KOPT-K1 (cell line): ENCODE results near the gene INSC.
A peak's percentile ranks its signal among the peaks of the same experiment; 100 is the strongest.
"Not testable (repeated sequence)": the region's sequence is repeated elsewhere in the genome, so short reads cannot be mapped to it uniquely, and the experiment has no call there.

ENCODE experiments used
- H3K27ac ChIP-seq: fragments of 200-600 bp; sonication (generic); 2 replicates; pipeline ENCODE4 v1.5.1; 2016; ENCODE audit warnings: antibody characterized with exemption, mild to moderate bottlenecking, low read depth, low read length; ENCODE audit not compliant: poor library complexity, severe bottlenecking
- H3K36me3 ChIP-seq: fragments of 200-600 bp; sonication (generic); 2 replicates; pipeline ENCODE4 v1.5.1; 2017; ENCODE audit warnings: antibody characterized with exemption, mild to moderate bottlenecking, low read length, moderate library complexity; ENCODE audit not compliant: insufficient read depth
- H3K9me3 ChIP-seq: fragments of 200-600 bp; sonication (generic); 2 replicates; pipeline ENCODE4 v1.5.1; 2017; ENCODE audit warnings: antibody characterized with exemption, low read length, mild to moderate bottlenecking; ENCODE audit not compliant: insufficient read depth, poor library complexity, severe bottlenecking

The INSC gene

GRCh38 chr11:15114501-15115475 is at the start of gene INSC:
TSS of gene INSC (plus strand) at chr11:15114923. CDS start at chr11:15149175, 34,252 bp downstream.
- H3K27ac ChIP-seq = peak within 1 kb of the TSS; percentile 19
- no peaks in the 10 kb centered on the region for H3K36me3 ChIP-seq
- H3K9me3 ChIP-seq = no peaks in the 10 kb centered on the region

- not testable (repeated sequence) for H3K9me3 ChIP-seq, H3K36me3 ChIP-seq, H3K27ac ChIP-seq
Observed at GRCh38 chr11:15069751-15070150, 45.0 kb upstream of the INSC start.

- no peaks in the 10 kb centered on the region for H3K36me3 ChIP-seq
- no peak overlapping the region for H3K27ac ChIP-seq
- H3K9me3 ChIP-seq = no peaks in the 10 kb centered on the region
Observed at GRCh38 chr11:15071556-15072255, 43.0 kb upstream of the INSC start.

GRCh38 chr11:15072551-15073143 is 42.1 kb upstream of the INSC start:
- Histone ChIP-seq H3K27ac (no peak overlapping the region), H3K36me3 (no peaks in the 10 kb centered on the region), H3K9me3 (no peaks in the 10 kb centered on the region)

DNA sequence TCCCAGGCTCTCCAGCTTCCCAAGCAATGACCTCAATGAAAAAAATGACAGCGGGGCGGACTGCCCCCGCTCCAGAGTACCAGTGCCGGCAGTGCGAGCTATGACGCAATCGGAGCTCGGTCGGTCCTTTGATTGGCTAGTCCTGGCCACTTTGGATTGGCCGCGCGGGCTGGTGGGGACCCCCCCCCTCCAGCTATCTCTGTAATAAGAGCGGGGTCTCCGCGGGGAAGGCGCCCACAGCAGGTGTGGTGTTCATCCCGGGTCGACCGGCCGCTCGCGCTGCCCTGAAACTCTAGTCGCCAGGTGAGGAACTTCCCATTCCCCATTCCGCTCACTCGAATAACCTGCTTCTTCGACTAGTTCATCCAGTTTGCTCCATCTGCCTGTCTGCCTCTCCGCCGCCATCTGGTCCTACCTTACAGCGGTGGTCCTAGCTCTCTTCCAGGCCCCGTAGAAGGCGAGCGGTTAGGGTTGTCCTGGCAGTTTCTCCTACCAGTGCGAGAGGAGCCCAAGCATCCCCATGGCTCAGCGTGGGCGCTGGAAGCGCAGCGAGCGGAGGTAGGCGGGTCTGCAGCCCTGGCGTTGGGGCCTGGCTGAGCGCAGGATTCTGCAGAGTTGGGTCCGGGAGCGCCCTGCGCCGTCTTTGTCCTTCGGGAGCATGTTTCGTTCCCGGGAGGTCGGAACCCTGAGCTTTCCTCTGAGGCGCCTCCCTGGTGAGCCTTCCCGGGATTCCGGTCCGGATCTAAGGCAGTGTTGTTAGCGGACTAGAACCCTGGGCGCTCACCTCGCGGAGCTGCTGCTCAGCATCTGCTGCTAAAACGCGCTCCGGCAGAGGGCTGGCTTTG is 41.1 kb upstream of the INSC start, which contains the start of gene CALCB:
Gene CALCB (plus strand): TSS at position 233 of the 845 bp plus-strand sequence. CDS start 1,126 bp downstream, outside the sequence.
- Histone ChIP-seq H3K27ac (no peak within 1 kb of the TSS), H3K36me3 (no peaks in the 10 kb centered on the region), H3K9me3 (no peaks in the 10 kb centered on the region)

DNA sequence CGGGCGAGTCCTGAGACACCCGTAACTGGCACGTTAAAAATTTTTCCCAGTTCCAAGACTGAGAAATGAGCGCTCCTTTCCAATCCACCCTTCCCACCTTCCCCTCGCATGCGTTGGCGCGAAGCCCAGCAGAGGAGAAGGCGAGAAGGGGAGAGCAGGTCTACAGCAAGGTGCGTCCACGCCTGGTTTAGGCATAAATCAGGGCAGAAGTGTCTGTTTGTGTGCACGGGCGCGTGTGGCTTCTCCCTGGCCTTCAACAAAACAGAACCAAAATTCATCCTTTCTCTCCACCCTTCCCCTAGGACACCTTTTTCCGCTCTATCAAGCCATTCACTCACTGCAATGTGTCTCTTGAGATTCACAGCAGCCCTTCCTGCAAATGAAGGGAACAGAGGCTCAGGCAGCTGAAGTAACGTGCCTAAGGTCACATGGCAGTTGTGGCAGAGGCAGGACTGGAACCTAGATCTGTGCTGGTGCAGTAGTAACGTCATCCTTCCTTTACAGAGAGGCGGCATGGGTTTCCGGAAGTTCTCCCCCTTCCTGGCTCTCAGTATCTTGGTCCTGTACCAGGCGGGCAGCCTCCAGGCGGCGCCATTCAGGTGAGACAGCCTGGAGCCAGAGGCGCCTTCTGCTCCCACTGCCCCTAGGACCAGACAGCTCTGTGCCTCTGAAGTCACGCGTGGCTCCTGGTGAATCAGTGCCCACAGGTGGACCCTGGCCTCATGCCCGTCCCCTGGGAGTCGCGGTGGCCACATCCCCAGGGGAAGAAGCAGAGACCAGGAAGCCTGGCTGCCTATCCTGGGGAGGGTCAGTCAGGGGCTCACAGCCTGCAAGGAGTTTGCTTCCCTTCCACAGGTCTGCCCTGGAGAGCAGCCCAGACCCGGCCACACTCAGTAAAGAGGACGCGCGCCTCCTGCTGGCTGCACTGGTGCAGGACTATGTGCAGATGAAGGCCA is 40.2 kb upstream of the INSC start:
- Histone ChIP-seq H3K9me3 (no peaks in the 10 kb centered on the region), H3K36me3 (no peaks in the 10 kb centered on the region), H3K27ac (no peak overlapping the region)

DNA sequence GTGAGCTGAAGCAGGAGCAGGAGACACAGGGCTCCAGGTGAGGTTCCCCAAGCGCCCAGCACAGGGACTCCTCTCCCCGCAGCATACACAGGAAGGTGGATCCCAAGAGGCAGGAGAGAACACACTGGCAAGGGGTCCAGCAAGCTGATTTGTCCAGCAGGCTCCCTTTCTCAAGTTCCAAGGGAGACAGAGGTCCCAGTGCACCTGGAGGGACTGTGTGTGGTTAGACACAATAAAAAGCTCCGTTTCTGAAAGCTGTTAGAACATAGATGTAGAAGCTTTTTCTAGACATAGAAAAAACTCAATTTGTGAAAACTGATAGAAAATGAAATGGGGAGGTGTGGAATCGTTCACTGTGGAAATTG is 39.6 kb upstream of the INSC start:
- Histone ChIP-seq H3K27ac (no peak overlapping the region), H3K9me3 (no peaks in the 10 kb centered on the region), H3K36me3 (no peaks in the 10 kb centered on the region)

- Histone ChIP-seq H3K27ac (no peak overlapping the region), H3K36me3 (no peaks in the 10 kb centered on the region), H3K9me3 (no peaks in the 10 kb centered on the region)
Observed at GRCh38 chr11:15091175-15091574, 23.5 kb upstream of the INSC start.

- Histone ChIP-seq H3K36me3 (no peaks in the 10 kb centered on the region), H3K9me3 (no peaks in the 10 kb centered on the region)
Observed at GRCh38 chr11:15091625-15092024, 23.1 kb upstream of the INSC start.

DNA sequence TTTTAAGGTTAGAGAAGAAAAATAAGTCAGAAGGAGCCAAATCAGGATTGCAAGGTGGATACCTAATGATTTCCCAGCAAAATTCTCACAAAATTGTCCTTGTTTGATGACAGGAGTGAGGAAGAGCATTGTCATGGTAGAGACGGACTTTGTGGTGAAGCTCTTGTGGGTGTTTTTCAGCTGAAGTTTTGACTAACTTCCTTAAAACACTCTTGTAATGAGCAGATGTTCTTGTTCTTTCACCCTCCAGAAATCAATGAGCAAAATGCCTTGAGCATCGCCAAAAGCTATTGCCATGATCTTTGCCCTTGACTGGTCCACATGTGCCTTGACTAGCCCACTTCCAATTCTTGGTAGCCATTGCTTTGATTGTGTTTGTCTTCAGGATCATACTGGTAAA is 21.3 kb upstream of the INSC start:
- Histone ChIP-seq H3K9me3 (no peaks in the 10 kb centered on the region), H3K27ac (no peak overlapping the region), H3K36me3 (no peaks in the 10 kb centered on the region)

More at GRCh38 chr11:15091625-15092024, 23.1 kb upstream of the INSC start:
- no peak overlapping the region for H3K27ac ChIP-seq

GRCh38 chr11:15095736-15096228 is 18.9 kb upstream of the INSC start:
- no peaks in the 10 kb centered on the region for H3K9me3 ChIP-seq
- no peaks in the 10 kb centered on the region for H3K36me3 ChIP-seq
- H3K27ac ChIP-seq = no peak overlapping the region

DNA sequence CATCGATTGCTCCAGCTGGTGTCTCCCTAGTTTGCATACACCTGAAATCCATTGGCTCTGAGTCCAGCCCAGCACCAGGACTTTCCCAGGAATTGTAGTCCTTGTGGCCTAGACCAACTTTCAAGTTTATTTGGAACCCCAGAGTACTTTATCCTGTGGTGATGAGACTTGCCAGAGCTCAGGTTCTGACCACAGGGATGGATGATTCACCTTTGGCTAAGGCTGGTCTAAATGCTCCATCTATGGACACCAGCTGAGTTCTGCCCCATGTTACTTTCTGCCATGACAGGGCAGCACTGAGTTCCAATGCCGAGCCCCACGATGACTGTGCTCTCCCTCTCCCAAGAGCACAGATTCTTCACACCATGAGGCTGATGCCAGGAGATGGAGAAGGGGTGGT is 17.3 kb upstream of the INSC start:
- no peaks in the 10 kb centered on the region for H3K36me3 ChIP-seq
- H3K9me3 ChIP-seq = no peaks in the 10 kb centered on the region
- no peak overlapping the region for H3K27ac ChIP-seq

- H3K9me3 ChIP-seq = no peaks in the 10 kb centered on the region
- no peaks in the 10 kb centered on the region for H3K36me3 ChIP-seq
- H3K27ac ChIP-seq = no peak overlapping the region
Observed at GRCh38 chr11:15099267-15099666, 15.5 kb upstream of the INSC start.
